H9 (cell line): Measurements from ENCODE around the gene LRRK1. TPM values are rescaled to one million over a fixed set of nuclear protein-coding genes. Genes with fewer than 3 reads are reported as not detected.

Source experiments
- DNase-seq: peaks from one replicate; pipeline ENCODE4 v3.0.0-alpha.2; 2017
- H2AFZ ChIP-seq: one replicate; pipeline ENCODE4 v1.6.1; 2013; ENCODE audit warnings: mild to moderate bottlenecking, low read length, control low read depth, moderate library complexity
- H2AK5ac ChIP-seq: 2 replicates; pipeline ENCODE4 v1.6.1; 2013; ENCODE audit warnings: low read length, control low read depth, mixed read lengths; ENCODE audit not compliant: insufficient read length
- H2BK120ac ChIP-seq: one replicate; pipeline ENCODE4 v1.6.1; 2013; ENCODE audit warnings: low read depth, mild to moderate bottlenecking, low read length, control low read depth, inconsistent platforms; ENCODE audit not compliant: poor library complexity, severe bottlenecking
- H2BK12ac ChIP-seq: 2 replicates; pipeline ENCODE4 v1.6.1; 2013; ENCODE audit warnings: low read length, control low read depth, mixed read lengths, low read depth; ENCODE audit not compliant: insufficient read length
- H2BK15ac ChIP-seq: 2 replicates; pipeline ENCODE4 v1.6.1; 2013; ENCODE audit warnings: low read depth, low read length, control low read depth
- H2BK20ac ChIP-seq: one replicate; pipeline ENCODE4 v1.6.1; 2013; ENCODE audit warnings: low read depth, mild to moderate bottlenecking, low read length, control low read depth, inconsistent platforms; ENCODE audit not compliant: poor library complexity, severe bottlenecking
- H2BK5ac ChIP-seq: 2 replicates; pipeline ENCODE4 v1.6.1; 2013; ENCODE audit warnings: low read length, control low read depth, mixed read lengths; ENCODE audit not compliant: insufficient read length
- H3K14ac ChIP-seq: 2 replicates; pipeline ENCODE4 v1.6.1; 2013; ENCODE audit warnings: low read length, control low read depth; ENCODE audit not compliant: insufficient read depth
- H3K18ac ChIP-seq: 2 replicates; pipeline ENCODE4 v1.6.1; 2013; ENCODE audit warnings: low read depth, mild to moderate bottlenecking, mixed read lengths, low read length, control low read depth; ENCODE audit not compliant: insufficient read length
- H3K23ac ChIP-seq: 2 replicates; pipeline ENCODE4 v1.6.1; 2013; ENCODE audit warnings: low read length, control low read depth, mixed read lengths, low read depth; ENCODE audit not compliant: insufficient read length
- H3K23me2 ChIP-seq: 2 replicates; pipeline ENCODE4 v1.6.1; 2013; ENCODE audit warnings: low read depth, mild to moderate bottlenecking, mixed read lengths, low read length, control low read depth; ENCODE audit not compliant: insufficient read length, poor library complexity, severe bottlenecking
- H3K27ac ChIP-seq: 2 replicates; pipeline ENCODE4 v1.5.1; 2013; ENCODE audit warnings: low read length, control low read depth, mixed read lengths, low read depth; ENCODE audit not compliant: insufficient read length
- H3K27me3 ChIP-seq: 2 replicates; pipeline ENCODE4 v1.6.1; 2013; ENCODE audit warnings: low read length, control low read depth, inconsistent platforms; ENCODE audit not compliant: insufficient read depth
- H3K4ac ChIP-seq: 2 replicates; pipeline ENCODE4 v1.6.1; 2013; ENCODE audit warnings: low read depth, mild to moderate bottlenecking, control low read depth, inconsistent platforms, low read length, moderate library complexity
- H3K4me1 ChIP-seq: 2 replicates; pipeline ENCODE4 v1.6.1; 2013; ENCODE audit warnings: low read length, control low read depth, inconsistent platforms; ENCODE audit not compliant: insufficient read depth
- H3K4me2 ChIP-seq: 2 replicates; pipeline ENCODE4 v1.6.1; 2013; ENCODE audit warnings: low read length, control low read depth, mixed read lengths; ENCODE audit not compliant: insufficient read length, insufficient read depth
- H3K56ac ChIP-seq: 2 replicates; pipeline ENCODE4 v1.6.1; 2013; ENCODE audit warnings: low read depth, mild to moderate bottlenecking, mixed read lengths, low read length, control low read depth; ENCODE audit not compliant: insufficient read length
- H3K79me1 ChIP-seq: 2 replicates; pipeline ENCODE4 v1.6.1; 2013; ENCODE audit warnings: low read depth, mild to moderate bottlenecking, moderate library complexity, low read length, control low read depth, inconsistent platforms; ENCODE audit not compliant: insufficient read depth, poor library complexity, severe bottlenecking
- H3K79me2 ChIP-seq: 2 replicates; pipeline ENCODE4 v1.6.1; 2013; ENCODE audit warnings: low read length, control low read depth, inconsistent platforms; ENCODE audit not compliant: insufficient read depth
- H3K9ac ChIP-seq: 2 replicates; pipeline ENCODE4 v1.6.1; 2013; ENCODE audit warnings: low read length, control low read depth, mixed read lengths; ENCODE audit not compliant: insufficient read length; ENCODE audit errors: extremely low read depth
- H3K9me3 ChIP-seq: one replicate; pipeline ENCODE4 v1.6.1; 2013; ENCODE audit warnings: low read depth, low read length, inconsistent platforms; ENCODE audit not compliant: control insufficient read depth
- H3T11ph ChIP-seq: one replicate; pipeline ENCODE4 v1.6.1; 2013; ENCODE audit warnings: mild to moderate bottlenecking, low read length, control low read depth, inconsistent platforms
- H4K20me1 ChIP-seq: one replicate; pipeline ENCODE4 v1.6.1; 2013; ENCODE audit not compliant: control insufficient read depth, insufficient read length, insufficient read depth
- H4K5ac ChIP-seq: 2 replicates; pipeline ENCODE4 v1.6.1; 2013; ENCODE audit warnings: low read depth, mild to moderate bottlenecking, mixed read lengths, low read length, control low read depth; ENCODE audit not compliant: insufficient read length
- H4K8ac ChIP-seq: replicated peaks from 2 replicates; pipeline ENCODE4 v1.6.1; 2013; ENCODE audit warnings: low read length, control low read depth, mixed read lengths, low read depth; ENCODE audit not compliant: insufficient read length
- H4K91ac ChIP-seq: 2 replicates; pipeline ENCODE4 v1.6.1; 2013; ENCODE audit warnings: low read depth, mild to moderate bottlenecking, moderate library complexity, mixed read lengths, low read length, control low read depth; ENCODE audit not compliant: insufficient read length
- H3K27ac Mint-ChIP-seq, 3 experiments: 2 replicates in 2 of 3; 3 replicates in 1 of 3; pipeline ENCODE4 v1.8.0; 2020 to 2021; ENCODE audit warnings: mixed read lengths in 3 of 3, mild to moderate bottlenecking in 1 of 3, moderate library complexity in 1 of 3
- H3K27me3 Mint-ChIP-seq: 2 replicates; pipeline ENCODE4 v1.8.0; 2021; ENCODE audit warnings: low read depth, mild to moderate bottlenecking, moderate library complexity, mixed read lengths
- H3K36me3 Mint-ChIP-seq, 3 experiments: 2 replicates in 2 of 3; 3 replicates in 1 of 3; pipeline ENCODE4 v1.8.0; 2020 to 2021; ENCODE audit warnings: low read depth in 3 of 3, mixed read lengths in 3 of 3; ENCODE audit not compliant: insufficient read depth in 1 of 3
- H3K4me1 Mint-ChIP-seq, 2 experiments: 2 replicates each; pipeline ENCODE4 v1.8.0; 2020; ENCODE audit warnings: mixed read lengths in 2 of 2
- H3K4me3 Mint-ChIP-seq, 2 experiments: 2 replicates in 1 of 2; 3 replicates in 1 of 2; pipeline ENCODE4 v1.8.0; 2020 to 2021; ENCODE audit warnings: mild to moderate bottlenecking in 2 of 2, mixed read lengths in 2 of 2, moderate library complexity in 1 of 2
- H3K9me3 Mint-ChIP-seq, 2 experiments: 2 replicates in 1 of 2; 3 replicates in 1 of 2; pipeline ENCODE4 v1.8.0; 2020; ENCODE audit warnings: mild to moderate bottlenecking in 2 of 2, mixed read lengths in 2 of 2, moderate library complexity in 1 of 2
- CTCF ChIP-seq: fragments of 200-600 bp; sonication (generic); conservative IDR thresholded peaks from 3 replicates; pipeline ENCODE4 v1.8.0; 2021; ENCODE audit warnings: antibody characterized with exemption, mild to moderate bottlenecking
- WGBS: extraction: QIAGEN DNeasy Blood & Tissue Kit; methylation state at CpG from one replicate; pipeline ENCODE4 v1.1.7; 2013; ENCODE audit warnings: missing lambda C conversion rate, low lambda C conversion rate, mixed read lengths; ENCODE audit not compliant: insufficient read length; ENCODE audit errors: extremely low coverage; 5-methylcytosine and 5-hydroxymethylcytosine counted together
- total RNA-seq: library from RNA; stranded (reverse); gene quantifications from 2 replicates; pipeline ENCODE4 v1.2.1, GENCODE V29; 2021

Gene LRRK1
- total RNA-seq, 1 experiment from 2014 or later = 4.0 TPM

- H3K14ac ChIP-seq = no peak overlapping the region
- no CpG with 5 or more reads among the region's 20 CpGs for WGBS
- no peaks in the 10 kb centered on the region for H3K79me1 ChIP-seq
These were observed 133.5 kb downstream of the LRRK1 start for GRCh38 chr15:101052681-101053121.

More at GRCh38 chr15:101052681-101053121, 133.5 kb downstream of the LRRK1 start:
- H3K4me1 ChIP-seq = no peaks in the 10 kb centered on the region
- peaks cover 32% of the 10 kb centered on the region for H3K27me3 Mint-ChIP-seq
- no peak overlapping the region for H3T11ph ChIP-seq
- no peak overlapping the region for H2BK120ac ChIP-seq
- H2BK20ac ChIP-seq = no peak overlapping the region
- no peak overlapping the region for H3K23ac ChIP-seq
- no peak overlapping the region for H3K4me3 Mint-ChIP-seq
- H3K27ac Mint-ChIP-seq = no peak overlapping the region
- TF ChIP-seq CTCF = no peak
- H3K9me3 Mint-ChIP-seq = no peaks in the 10 kb centered on the region; a peak in 1 of 5 replicates
- H2BK15ac ChIP-seq = no peak overlapping the region
- H3K36me3 Mint-ChIP-seq = no peaks in the 10 kb centered on the region; a peak in 1 of 7 replicates
- no peaks in the 10 kb centered on the region for H3K23me2 ChIP-seq
- H4K91ac ChIP-seq = no peak overlapping the region
- no peak overlapping the region for H3K4ac ChIP-seq
- H3K9me3 ChIP-seq = no peaks in the 10 kb centered on the region
- H2BK5ac ChIP-seq = no peak overlapping the region
- DNase-seq = no peak
- H2AFZ ChIP-seq = no peak overlapping the region
- H3K27ac ChIP-seq = no peak overlapping the region
- H2BK12ac ChIP-seq = no peak overlapping the region
- no peak overlapping the region for H3K56ac ChIP-seq
- no peaks in the 10 kb centered on the region for H4K20me1 ChIP-seq
- H3K27me3 ChIP-seq = no peaks in the 10 kb centered on the region
- H3K4me1 Mint-ChIP-seq = peaks cover 10 to 25% of the 10 kb centered on the region in 2 experiments
- no peak overlapping the region for H3K18ac ChIP-seq
- no peak overlapping the region for H2AK5ac ChIP-seq
- no peaks in the 10 kb centered on the region for H3K79me2 ChIP-seq
- H3K9ac ChIP-seq = no peak overlapping the region
- H4K8ac ChIP-seq = no peak overlapping the region
- no peak overlapping the region for H3K4me2 ChIP-seq
- no peak overlapping the region for H4K5ac ChIP-seq
